ENCODE measurements around the gene UNC5B.

The UNC5B gene

GRCh38 chr10:71319800-71320392, 107.5 kb downstream of the UNC5B start:
- DNase-seq (ENCODE audit: low spot score), result no peak

GRCh38 chr10:71320592-71320991, 108.2 kb downstream of the UNC5B start:
- no peak for DNase-seq (ENCODE audit: low spot score)

- no peak for DNase-seq (ENCODE audit: low spot score)
Measured at GRCh38 chr10:71321386-71321785, 109.0 kb downstream of the UNC5B start.

- no peak for DNase-seq (ENCODE audit: low spot score)
Measured at GRCh38 chr10:71323407-71323806, 111.0 kb downstream of the UNC5B start.

GRCh38 chr10:71324743-71325142, 112.4 kb downstream of the UNC5B start:
- no peak for DNase-seq (ENCODE audit: low spot score)

GRCh38 chr10:71325267-71325666, 112.9 kb downstream of the UNC5B start:
- DNase-seq (ENCODE audit: low spot score), result no peak

GRCh38 chr10:71326464-71326881, 114.1 kb downstream of the UNC5B start:
- no peak for DNase-seq (ENCODE audit: low spot score)

GRCh38 chr10:71330789-71331404, 118.5 kb downstream of the UNC5B start:
- DNase-seq (ENCODE audit: low spot score), result no peak

GRCh38 chr10:71331736-71332135, 119.4 kb downstream of the UNC5B start:
- no peak for DNase-seq (ENCODE audit: low spot score)

- no peak for DNase-seq (ENCODE audit: low spot score)
Measured at GRCh38 chr10:71332466-71332865, 120.1 kb downstream of the UNC5B start.

- DNase-seq (ENCODE audit: low spot score), result no peak
Measured at GRCh38 chr10:71333129-71333887, 120.9 kb downstream of the UNC5B start.

- no peak for DNase-seq (ENCODE audit: low spot score)
Measured at GRCh38 chr10:71334221-71334791, 121.9 kb downstream of the UNC5B start.

- no peak for DNase-seq (ENCODE audit: low spot score)
Measured at GRCh38 chr10:71335173-71335708, 122.9 kb downstream of the UNC5B start.

GRCh38 chr10:71336632-71337031, 124.3 kb downstream of the UNC5B start:
- no peak for DNase-seq (ENCODE audit: low spot score)

GRCh38 chr10:71337219-71337701, 124.9 kb downstream of the UNC5B start:
- no peak for DNase-seq (ENCODE audit: low spot score)

- no peak for DNase-seq (ENCODE audit: low spot score)
Measured at GRCh38 chr10:71338728-71339495, 126.5 kb downstream of the UNC5B start.

- no peak for DNase-seq (ENCODE audit: low spot score)
Measured at GRCh38 chr10:71339796-71340589, 127.6 kb downstream of the UNC5B start.

GRCh38 chr10:71342573-71343391, 130.4 kb downstream of the UNC5B start:
- no peak for DNase-seq (ENCODE audit: low spot score)

- no peak for DNase-seq (ENCODE audit: low spot score)
Measured at GRCh38 chr10:71343392-71343773, 131.0 kb downstream of the UNC5B start.

Data from CD4-positive, alpha-beta T cell treated with Interleukin-6 at 100 ng/mL for 8 hours (primary cell).